NCI-H2196 (cell line): Measurements from ENCODE around the gene RPS2.
A peak's percentile ranks its signal among the peaks of the same experiment; 100 is the strongest.
"Not testable (repeated sequence)": the region's sequence is repeated elsewhere in the genome, so short reads cannot be mapped to it uniquely, and the experiment has no call there.

Source experiments
- DNase-seq: peaks from one replicate; lab custom pipeline; 2025; ENCODE audit not compliant: unreplicated experiment; lab: John Stamatoyannopoulos, UW

Gene RPS2

GRCh38 chr16:1920727-1921171 lies 43.9 kb downstream of the RPS2 start:
- DNase-seq = peak; percentile 36

- not testable (repeated sequence) for DNase-seq
These were observed 44.5 kb downstream of the RPS2 start for GRCh38 chr16:1920122-1920521.

- no peak for DNase-seq
These were observed 45.2 kb downstream of the RPS2 start for GRCh38 chr16:1919327-1919998.

GRCh38 chr16:1918351-1919326 lies 46.0 kb downstream of the RPS2 start, which contains the start of gene HS3ST6:
Gene HS3ST6 (minus strand): TSS chr16:1918415. CDS start chr16:1918323, 92 bp downstream.
- no peak for DNase-seq

- DNase-seq = no peak
These were observed 46.8 kb downstream of the RPS2 start for GRCh38 chr16:1917665-1918350.

GRCh38 chr16:1917056-1917664 lies 47.5 kb downstream of the RPS2 start:
- no peak for DNase-seq

GRCh38 chr16:1916640-1916990 lies 48.0 kb downstream of the RPS2 start:
- no peak for DNase-seq

- DNase-seq = no peak
These were observed 48.6 kb downstream of the RPS2 start for GRCh38 chr16:1915732-1916639.

GRCh38 chr16:1914988-1915387 lies 49.6 kb downstream of the RPS2 start:
- DNase-seq = no peak

- DNase-seq = no peak
These were observed 50.5 kb downstream of the RPS2 start for GRCh38 chr16:1914084-1914608.

- peak; percentile 64 for DNase-seq
These were observed 51.1 kb downstream of the RPS2 start for GRCh38 chr16:1913327-1914083.

GRCh38 chr16:1912215-1912543 lies 52.4 kb downstream of the RPS2 start:
- no peak for DNase-seq
